Neutrophil (primary cell): ENCODE data around the gene FBN3.

Source experiments
- H3K27ac ChIP-seq: fragments of 200-600 bp; sonication (generic); 2 replicates; pipeline ENCODE4 v1.5.1; 2016; ENCODE audit warnings: mild to moderate bottlenecking, moderate library complexity
- H3K27me3 ChIP-seq: fragments of 200-600 bp; sonication (generic); 2 replicates; pipeline ENCODE4 v1.6.0; 2016; ENCODE audit warnings: mild to moderate bottlenecking
- H3K36me3 ChIP-seq: fragments of 200-600 bp; sonication (generic); 2 replicates; pipeline ENCODE4 v1.5.1; 2017
- H3K4me1 ChIP-seq, 2 experiments: fragments of 200-600 bp in 1 of 2; sonication (generic) in 1 of 2; 1 replicate in 1 of 2; 2 replicates in 1 of 2; pipeline versions ENCODE4 v1.5.1 to v1.6.1; 2013 to 2016; ENCODE audit warnings: low read depth in 1 of 2, low read length in 1 of 2, mild to moderate bottlenecking in 1 of 2, moderate library complexity in 1 of 2; ENCODE audit not compliant: control insufficient read depth in 1 of 2, insufficient read depth in 1 of 2
- H3K4me3 ChIP-seq, 2 experiments: fragments of 200-600 bp in 1 of 2; sonication (generic) in 1 of 2; 1 replicate in 1 of 2; 2 replicates in 1 of 2; pipeline ENCODE4 v1.5.1; 2013 to 2016; ENCODE audit warnings: low read depth in 1 of 2, low read length in 1 of 2, mild to moderate bottlenecking in 1 of 2, moderate library complexity in 1 of 2
- H3K9me3 ChIP-seq: fragments of 200-600 bp; sonication (generic); 2 replicates; pipeline ENCODE4 v1.5.1; 2016
- TF ChIP-seq, protein P1 (sequence below): fragments of 200-600 bp; sonication (generic); IDR thresholded peaks from 2 replicates; pipeline ENCODE4 v1.5.1; 2016; ENCODE audit warnings: antibody characterized with exemption

Gene FBN3

GRCh38 chr19:8050274-8051096, 98.9 kb downstream of the FBN3 start:
- H3K27ac ChIP-seq, result no peak overlapping the region
- no peaks in the 10 kb centered on the region for H3K36me3 ChIP-seq
- peaks cover 26% of the 10 kb centered on the region for H3K27me3 ChIP-seq
- H3K4me3 ChIP-seq, result peak overlapping the region; percentile 29
- TF ChIP-seq, protein P1, sequence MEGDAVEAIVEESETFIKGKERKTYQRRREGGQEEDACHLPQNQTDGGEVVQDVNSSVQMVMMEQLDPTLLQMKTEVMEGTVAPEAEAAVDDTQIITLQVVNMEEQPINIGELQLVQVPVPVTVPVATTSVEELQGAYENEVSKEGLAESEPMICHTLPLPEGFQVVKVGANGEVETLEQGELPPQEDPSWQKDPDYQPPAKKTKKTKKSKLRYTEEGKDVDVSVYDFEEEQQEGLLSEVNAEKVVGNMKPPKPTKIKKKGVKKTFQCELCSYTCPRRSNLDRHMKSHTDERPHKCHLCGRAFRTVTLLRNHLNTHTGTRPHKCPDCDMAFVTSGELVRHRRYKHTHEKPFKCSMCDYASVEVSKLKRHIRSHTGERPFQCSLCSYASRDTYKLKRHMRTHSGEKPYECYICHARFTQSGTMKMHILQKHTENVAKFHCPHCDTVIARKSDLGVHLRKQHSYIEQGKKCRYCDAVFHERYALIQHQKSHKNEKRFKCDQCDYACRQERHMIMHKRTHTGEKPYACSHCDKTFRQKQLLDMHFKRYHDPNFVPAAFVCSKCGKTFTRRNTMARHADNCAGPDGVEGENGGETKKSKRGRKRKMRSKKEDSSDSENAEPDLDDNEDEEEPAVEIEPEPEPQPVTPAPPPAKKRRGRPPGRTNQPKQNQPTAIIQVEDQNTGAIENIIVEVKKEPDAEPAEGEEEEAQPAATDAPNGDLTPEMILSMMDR, result no peak
- H3K9me3 ChIP-seq, result no peaks in the 10 kb centered on the region
- peaks cover 8 to 9% of the 10 kb centered on the region in 2 experiments for H3K4me1 ChIP-seq

- Histone ChIP-seq H3K27me3 (peaks cover 26% of the 10 kb centered on the region), H3K9me3 (no peaks in the 10 kb centered on the region), H3K4me1 (peaks cover 8 to 9% of the 10 kb centered on the region in 2 experiments), H3K4me3 (no peak overlapping the region), H3K27ac (no peak overlapping the region), H3K36me3 (no peaks in the 10 kb centered on the region)
- TF ChIP-seq, protein P1, result no peak
These were observed 102.7 kb downstream of the FBN3 start for GRCh38 chr19:8046569-8047165.

GRCh38 chr19:8045872-8046568, 103.4 kb downstream of the FBN3 start:
- H3K4me3 ChIP-seq, result no peak overlapping the region
- H3K9me3 ChIP-seq, result no peaks in the 10 kb centered on the region
- H3K27ac ChIP-seq, result no peak overlapping the region
- H3K27me3 ChIP-seq, result peaks cover 26% of the 10 kb centered on the region
- H3K36me3 ChIP-seq, result no peaks in the 10 kb centered on the region
- TF ChIP-seq, protein P1, result no peak
- H3K4me1 ChIP-seq, result peaks cover 8 to 9% of the 10 kb centered on the region in 2 experiments

DNA sequence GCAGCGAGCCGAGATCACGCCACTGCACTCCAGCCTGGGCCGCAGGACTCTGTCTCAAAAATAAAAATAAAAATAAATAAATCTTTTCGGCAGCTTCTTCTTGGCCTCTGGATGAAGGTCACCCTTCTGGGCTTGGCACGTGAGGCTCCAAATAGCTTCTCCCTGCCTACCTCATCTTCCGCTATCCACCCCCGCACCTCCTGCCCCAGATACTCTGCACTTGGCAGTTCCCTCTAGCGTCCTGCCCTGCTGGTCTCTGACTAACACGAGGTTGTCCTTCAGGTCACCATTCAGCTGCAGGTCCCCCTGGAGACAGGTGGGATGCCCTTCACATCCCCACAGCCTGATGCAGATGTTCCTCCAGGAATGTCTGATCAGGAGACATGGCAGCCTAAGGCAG, 105.4 kb downstream of the FBN3 start:
- Histone ChIP-seq H3K27me3 (peaks cover 6% of the 10 kb centered on the region), H3K4me3 (no peak overlapping the region), H3K36me3 (no peaks in the 10 kb centered on the region), H3K27ac (no peak overlapping the region), H3K9me3 (no peaks in the 10 kb centered on the region), H3K4me1 (no peaks in the 10 kb centered on the region)
- TF ChIP-seq, protein P1, result no peak

- no peak overlapping the region for H3K27ac ChIP-seq
- peaks cover 4% of the 10 kb centered on the region for H3K27me3 ChIP-seq
- H3K4me3 ChIP-seq, result no peak overlapping the region
- TF ChIP-seq, protein P1, result no peak
- H3K36me3 ChIP-seq, result no peaks in the 10 kb centered on the region
- no peaks in the 10 kb centered on the region for H3K9me3 ChIP-seq
- H3K4me1 ChIP-seq, result no peaks in the 10 kb centered on the region
These were observed 106.5 kb downstream of the FBN3 start for GRCh38 chr19:8042900-8043299.
